Colonic mucosa (tissue), 4 donors: ENCODE measurements around the gene YIPF6. TPM values are rescaled to one million over a fixed set of nuclear protein-coding genes. Genes with fewer than 3 reads are reported as not detected.

Experiments
- DNase-seq: peaks from one replicate; pipeline ENCODE4 v3.0.0-alpha.2; 2020
- H3K27ac ChIP-seq: fragments of 200-600 bp; one replicate; pipeline ENCODE4 v1.8.0; 2021
- H3K27me3 ChIP-seq: fragments of 200-600 bp; one replicate; pipeline ENCODE4 v1.8.0; 2021
- H3K36me3 ChIP-seq: fragments of 200-600 bp; one replicate; pipeline ENCODE4 v1.8.0; 2021
- H3K4me1 ChIP-seq: fragments of 200-600 bp; one replicate; pipeline ENCODE4 v1.8.0; 2021; ENCODE audit warnings: mild to moderate bottlenecking
- H3K4me3 ChIP-seq: fragments of 200-600 bp; one replicate; pipeline ENCODE4 v1.8.0; 2021
- H3K9ac ChIP-seq, 2 donors: one replicate each; pipeline ENCODE4 v1.7.0; 2013; ENCODE audit warnings: control low read depth in 2 of 2, low read depth in 2 of 2, low read length in 2 of 2
- H3K9me3 ChIP-seq: fragments of 200-600 bp; one replicate; pipeline ENCODE4 v1.8.0; 2021
- CTCF ChIP-seq: fragments of 200-600 bp; IDR thresholded peaks from one replicate; pipeline ENCODE4 v1.8.0; 2022; ENCODE audit warnings: antibody characterized with exemption, mild to moderate bottlenecking
- intact Hi-C: fragments of 100-400 bp; cut with DNase I; formaldehyde crosslinking; loops from one replicate; pipeline ENCODE4 v1.14.1; 2022
- total RNA-seq, 2 donors: library from RNA; stranded (reverse); fragmentation: NEBNext Ultra II Directional in 1 of 2; extraction: Animal tissue kit (Norgen Biotek cat#: 25700) in 1 of 2; gene quantifications; one replicate each; pipeline ENCODE4 v1.2.1, GENCODE V29; 2021
- donor health status: healthy.
- donor health status: DM: no; HTN: no; CAD: no.
- donor health status: DM: no; HTN: no; CAD: no.

The YIPF6 gene
- 10 to 100 TPM; 44.3 to 58.1 TPM for total RNA-seq

GRCh38 chrX:68498508-68499379, at the start of gene YIPF6:
Gene YIPF6, plus strand, starts transcription at chrX:68499051. Its CDS starts 16 bp downstream, at chrX:68499067.
- H3K9ac ChIP-seq = peak within 1 kb of the TSS; percentile 74 to 85
- H3K4me1 ChIP-seq = no peaks in the 10 kb centered on the region
- peak within 1 kb of the TSS; percentile 58 for H3K4me3 ChIP-seq
- TF ChIP-seq CTCF = no peak
- H3K9me3 ChIP-seq = no peaks in the 10 kb centered on the region
- intact Hi-C loops = no loop called here
- peak; percentile 83 for DNase-seq
- H3K27me3 ChIP-seq = no peaks in the 10 kb centered on the region
- peak within 1 kb of the TSS; percentile 79 for H3K27ac ChIP-seq
- H3K36me3 ChIP-seq = no peaks in the 10 kb centered on the region

- H3K4me1 ChIP-seq = no peaks in the 10 kb centered on the region
- no peaks in the 10 kb centered on the region for H3K36me3 ChIP-seq
- no peak overlapping the region for H3K9ac ChIP-seq
- no peak for DNase-seq
- intact Hi-C loops = no loop called here
- no peaks in the 10 kb centered on the region for H3K27me3 ChIP-seq
- no peaks in the 10 kb centered on the region for H3K9me3 ChIP-seq
- no peak for TF ChIP-seq CTCF
- H3K27ac ChIP-seq = no peak overlapping the region
- no peak overlapping the region for H3K4me3 ChIP-seq
Measured at GRCh38 chrX:68451720-68452119, 47.1 kb upstream of the YIPF6 start.

- H3K9ac ChIP-seq = no peak overlapping the region
- DNase-seq = no peak
- no peak overlapping the region for H3K4me3 ChIP-seq
- H3K27me3 ChIP-seq = no peaks in the 10 kb centered on the region
- no peak for TF ChIP-seq CTCF
- H3K9me3 ChIP-seq = no peaks in the 10 kb centered on the region
- intact Hi-C loops = no loop called here
- no peaks in the 10 kb centered on the region for H3K36me3 ChIP-seq
- no peak overlapping the region for H3K27ac ChIP-seq
- H3K4me1 ChIP-seq = no peaks in the 10 kb centered on the region
Measured at GRCh38 chrX:68454476-68455150, 44.2 kb upstream of the YIPF6 start.

- intact Hi-C loops = no loop called here
- DNase-seq = no peak
- TF ChIP-seq CTCF = no peak
- H3K9me3 ChIP-seq = no peaks in the 10 kb centered on the region
- H3K36me3 ChIP-seq = no peaks in the 10 kb centered on the region
- H3K9ac ChIP-seq = no peak overlapping the region
- H3K4me1 ChIP-seq = no peaks in the 10 kb centered on the region
- no peaks in the 10 kb centered on the region for H3K27me3 ChIP-seq
- no peak overlapping the region for H3K27ac ChIP-seq
- no peak overlapping the region for H3K4me3 ChIP-seq
Measured at GRCh38 chrX:68455151-68455510, 43.7 kb upstream of the YIPF6 start.

- intact Hi-C loops = no loop called here
- no peak for DNase-seq
- Histone ChIP-seq H3K4me3 (no peak overlapping the region), H3K27me3 (no peaks in the 10 kb centered on the region), H3K9me3 (no peaks in the 10 kb centered on the region), H3K4me1 (no peaks in the 10 kb centered on the region), H3K9ac (no peak overlapping the region), H3K36me3 (no peaks in the 10 kb centered on the region), H3K27ac (no peak overlapping the region)
- no peak for TF ChIP-seq CTCF
Measured at GRCh38 chrX:68461093-68461492, 37.8 kb upstream of the YIPF6 start.
